Head of caudate nucleus (tissue), 42 donors: ENCODE results near the gene BOC.

ENCODE experiments used
- DNase-seq, 42 donors: peaks; one replicate each; pipeline versions ENCODE4 v3.0.0 to v3.0.0-alpha.2; 2020 to 2021; ENCODE audit warnings: mixed read lengths in 7 of 42
- intact Hi-C: fragments of 100-400 bp; cut with DNase I; formaldehyde crosslinking; loops from one replicate; pipeline ENCODE4 v1.15.0; 2022

Gene BOC

DNA sequence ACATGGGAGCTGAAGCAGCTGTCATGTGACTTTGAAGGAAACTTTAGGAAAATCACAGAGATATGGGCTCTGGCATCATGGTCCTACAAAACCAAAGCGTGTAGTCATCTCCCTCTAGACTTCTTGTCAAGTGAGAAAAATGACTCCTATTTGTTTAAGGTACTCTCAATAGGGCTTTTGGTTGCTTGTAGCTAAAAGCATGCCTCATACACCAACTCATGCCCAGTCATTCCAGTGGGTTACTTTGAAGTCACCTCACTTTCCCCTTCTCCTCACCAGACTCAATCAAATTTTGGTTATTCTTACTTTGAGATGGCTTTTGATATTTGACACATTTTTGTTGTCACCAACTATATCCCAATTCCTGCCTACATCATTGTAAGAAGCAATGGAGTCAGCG, 81.6 kb downstream of the BOC start:
- intact Hi-C loops: no loop called here
- no peak for DNase-seq

DNA sequence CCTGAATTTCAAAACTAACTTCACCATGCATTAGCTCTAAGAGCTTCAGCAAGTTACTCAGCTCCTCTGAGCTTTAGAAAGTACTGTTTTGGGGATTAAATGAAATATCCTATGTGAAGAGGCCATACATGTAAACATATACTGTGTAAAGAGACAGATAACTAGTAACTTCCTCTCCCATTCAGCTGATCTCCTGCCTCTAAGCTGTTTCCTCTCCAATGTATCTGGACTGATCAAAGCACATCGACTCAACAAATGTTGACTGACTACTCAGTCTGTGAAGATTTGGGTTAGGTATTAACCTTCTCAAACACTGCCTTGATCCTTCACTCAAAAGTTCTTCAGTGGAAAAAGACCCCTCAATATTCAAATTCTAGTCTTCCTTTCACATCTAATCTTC, 82.0 kb downstream of the BOC start:
- intact Hi-C loops: no loop called here
- no peak for DNase-seq

DNA sequence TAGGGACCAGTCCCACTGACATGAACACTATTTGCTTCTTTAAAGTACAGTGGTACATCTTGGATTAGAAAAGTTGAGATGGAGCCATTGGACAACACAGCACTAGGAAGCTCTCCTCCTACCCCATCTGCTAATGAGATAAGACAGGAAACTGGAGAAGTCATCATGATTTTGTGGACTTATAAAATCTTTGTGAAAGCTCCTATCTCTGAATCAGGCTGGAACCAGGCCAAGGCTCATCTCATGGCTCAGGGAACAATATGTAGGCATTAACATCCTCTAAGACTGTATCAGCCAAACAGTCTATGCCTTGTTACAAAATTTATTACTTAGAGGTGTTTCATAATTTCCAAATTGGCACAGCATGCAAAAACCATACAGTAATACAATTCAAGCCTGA, 84.1 kb downstream of the BOC start:
- DNase-seq: no peak
- intact Hi-C loops: no loop called here

DNA sequence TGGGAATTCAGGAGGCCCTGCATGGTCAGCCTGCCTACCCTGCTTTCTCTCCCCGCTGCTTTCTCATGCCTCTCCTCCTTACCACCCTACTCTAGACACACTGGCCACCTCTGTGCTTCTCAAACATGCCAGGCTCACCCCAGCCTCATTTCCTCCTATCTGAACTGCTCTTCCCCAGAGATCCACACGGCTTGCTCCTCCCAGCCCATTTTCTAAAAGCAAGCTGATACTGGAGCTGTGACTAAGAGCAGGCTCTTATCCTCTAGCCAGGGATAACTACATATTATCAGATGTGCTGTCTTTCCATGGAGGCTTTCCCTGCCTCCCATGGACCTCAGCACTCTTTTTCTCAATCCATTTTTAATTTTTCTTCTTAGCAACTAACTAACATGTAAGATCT, 85.9 kb downstream of the BOC start:
- intact Hi-C loops: no loop called here
- DNase-seq: no peak

DNA sequence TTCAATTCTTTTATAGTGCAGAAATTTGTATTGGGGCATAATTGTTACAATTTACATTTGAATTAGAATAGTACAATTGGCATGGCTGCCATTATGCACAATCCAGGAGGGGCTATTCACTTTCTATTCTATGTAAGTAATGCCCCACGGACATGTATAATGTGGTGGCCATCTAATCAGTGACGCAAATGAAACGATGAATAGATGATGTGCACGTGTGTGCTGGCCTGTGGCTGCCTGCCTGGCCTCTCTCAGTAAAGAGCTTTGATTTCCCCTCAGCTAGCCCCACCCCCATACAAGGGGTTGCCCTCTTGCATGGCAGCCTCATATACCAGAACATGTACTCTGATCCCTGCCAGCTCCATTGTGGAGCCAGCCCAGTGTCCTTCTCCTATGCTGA, 86.5 kb downstream of the BOC start:
- intact Hi-C loops: no loop called here

DNA sequence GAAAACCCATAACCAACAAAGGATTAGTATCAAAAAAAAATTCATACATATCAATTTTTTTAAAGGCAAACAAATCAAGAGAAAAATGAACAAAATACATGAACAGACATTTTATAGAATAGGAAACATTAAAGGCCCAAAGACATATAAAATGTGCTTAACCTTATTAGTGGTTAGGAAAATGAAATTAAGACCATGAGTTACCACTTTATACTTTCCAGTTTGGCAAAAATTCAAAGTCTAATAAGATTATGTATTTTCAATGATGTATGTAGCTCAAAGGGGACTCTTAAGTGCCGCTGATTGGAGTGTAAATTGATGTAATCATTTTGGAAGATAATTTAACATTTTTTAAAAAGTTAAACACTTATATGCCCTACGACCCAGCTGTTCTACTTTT, 89.2 kb downstream of the BOC start:
- intact Hi-C loops: no loop called here
- no peak for DNase-seq

More for the DNA sequence above, 86.5 kb downstream of the BOC start:
- DNase-seq: no peak

DNA sequence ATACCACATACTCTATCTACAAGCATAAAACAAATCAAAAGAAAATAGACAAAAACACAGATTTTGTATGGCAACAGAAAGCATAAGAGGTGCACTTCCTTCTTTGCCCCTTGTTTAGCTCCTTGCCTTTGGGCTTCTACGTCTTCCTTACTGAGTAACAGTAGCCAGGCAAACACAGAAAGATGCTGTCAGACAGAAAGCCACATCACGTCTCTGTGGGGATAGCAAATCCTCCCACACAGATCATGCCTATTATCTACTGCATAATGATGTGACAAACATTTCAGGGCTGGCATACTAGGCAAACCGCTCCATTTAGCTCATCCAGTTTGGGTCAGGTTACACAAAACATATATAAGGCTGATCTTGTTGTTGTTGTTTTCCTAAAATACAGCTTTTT, 92.7 kb downstream of the BOC start:
- no peak for DNase-seq
- intact Hi-C loops: no loop called here

DNA sequence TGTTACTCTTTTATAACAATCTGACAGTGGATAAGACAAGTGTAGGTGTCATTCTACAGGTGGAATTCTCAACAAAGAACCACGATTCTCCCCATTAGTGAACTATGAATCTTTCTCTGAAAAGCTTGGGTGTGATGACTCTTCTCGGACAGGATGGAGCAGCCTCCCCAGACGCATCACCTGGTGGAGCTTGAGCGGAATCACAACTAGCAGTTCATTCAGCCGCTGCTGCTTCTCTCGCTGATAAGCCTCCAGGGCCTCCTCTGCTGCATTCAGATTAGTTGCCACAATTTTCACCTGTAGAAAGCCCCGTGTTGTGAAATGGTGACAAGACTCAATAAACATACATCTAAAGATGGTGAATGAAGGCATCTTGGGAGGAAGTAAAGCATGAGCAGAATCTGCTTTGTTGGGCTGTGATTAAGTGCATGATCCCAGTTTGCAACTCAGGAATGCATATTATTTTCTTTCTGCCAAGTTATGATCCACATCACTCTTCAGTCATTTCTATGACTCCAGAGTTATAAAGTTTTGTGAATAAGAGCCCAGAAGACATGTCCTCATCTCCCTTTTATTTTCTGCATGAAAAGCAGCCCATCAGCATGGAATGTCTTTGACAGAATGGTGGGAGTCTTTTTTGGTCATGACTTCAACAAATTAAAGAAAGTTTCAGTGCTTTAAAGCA, 93.6 kb downstream of the BOC start:
- DNase-seq: no peak

DNA sequence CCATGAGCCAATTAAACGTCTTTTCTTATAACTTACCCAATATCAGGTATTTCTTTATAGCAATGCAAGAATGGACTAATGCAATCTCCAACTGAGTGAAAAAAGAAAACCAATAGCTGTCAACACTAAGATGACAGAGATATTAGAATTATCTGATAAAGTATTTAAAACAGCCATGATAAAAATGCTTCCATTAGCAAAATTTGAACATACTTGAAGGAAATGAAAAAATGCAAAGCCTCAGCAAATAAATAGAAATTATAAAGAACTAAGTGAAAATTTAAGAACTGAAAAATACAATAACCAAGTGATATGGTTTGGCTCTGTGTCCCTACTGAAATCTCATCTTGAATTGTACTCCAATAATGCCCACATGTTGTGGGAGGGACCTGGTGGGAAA, 99.6 kb downstream of the BOC start:
- intact Hi-C loops: no loop called here
- DNase-seq: no peak

More for the DNA sequence above, 93.6 kb downstream of the BOC start:
- intact Hi-C loops: no loop called here

DNA sequence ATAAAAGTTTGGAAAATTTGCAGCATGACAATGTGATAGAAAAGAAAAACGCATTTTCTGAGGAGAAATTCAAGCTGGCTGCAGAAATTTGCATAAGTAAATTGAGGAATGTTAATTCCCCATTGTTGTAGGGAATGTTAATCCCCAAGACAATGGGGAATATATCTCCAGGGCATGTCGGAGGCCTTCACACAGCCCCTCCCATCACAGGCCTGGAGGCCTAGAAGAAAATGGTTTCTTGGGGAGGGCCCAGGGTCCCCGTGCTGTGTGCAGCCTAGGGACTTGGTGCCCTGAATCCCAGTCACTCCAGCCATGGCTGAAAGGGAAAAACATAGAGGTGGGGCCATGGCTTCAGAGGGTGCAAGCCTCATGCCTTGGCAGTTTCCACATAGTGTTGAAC, 101.1 kb downstream of the BOC start:
- intact Hi-C loops: no loop called here
- no peak for DNase-seq

DNA sequence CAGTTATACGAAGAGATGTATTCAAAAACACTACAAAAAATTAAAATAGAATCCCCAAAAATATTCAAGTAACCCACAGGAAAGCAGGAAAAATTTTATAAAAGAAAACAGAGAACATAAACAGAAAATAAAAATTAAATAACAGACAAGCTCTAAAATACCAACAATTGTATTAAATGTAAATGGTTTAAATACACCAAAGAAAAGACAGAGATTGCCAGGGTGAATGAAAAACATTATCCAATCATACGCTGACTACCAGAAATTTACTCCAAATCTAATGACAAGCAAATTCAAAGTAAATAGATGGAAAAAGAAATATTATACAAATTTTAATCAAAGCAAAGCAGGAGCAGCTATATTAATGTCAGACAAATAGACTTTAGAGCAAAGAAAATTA, 103.6 kb downstream of the BOC start:
- intact Hi-C loops: no loop called here
- DNase-seq: no peak

DNA sequence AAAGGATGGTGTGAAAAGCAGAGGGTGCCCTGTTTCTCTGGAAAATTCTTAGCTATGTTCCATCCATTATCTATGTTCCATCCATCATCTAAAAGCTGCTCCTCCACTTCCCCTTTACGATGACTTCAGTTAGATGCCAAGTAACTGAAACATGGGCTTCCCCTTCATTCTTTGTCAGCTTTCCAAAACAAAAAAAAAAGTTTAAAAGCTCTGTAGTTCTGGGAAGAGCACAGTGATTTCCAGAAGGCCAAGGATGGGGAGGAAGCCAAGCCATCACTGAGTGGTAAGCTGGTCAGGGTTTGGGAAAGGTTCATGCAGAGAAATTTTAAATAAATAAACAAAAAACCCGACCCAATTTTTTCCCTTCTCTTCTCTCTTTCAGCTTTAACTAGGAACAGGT, 118.4 kb downstream of the BOC start:
- no peak for DNase-seq
- intact Hi-C loops: no loop called here

DNA sequence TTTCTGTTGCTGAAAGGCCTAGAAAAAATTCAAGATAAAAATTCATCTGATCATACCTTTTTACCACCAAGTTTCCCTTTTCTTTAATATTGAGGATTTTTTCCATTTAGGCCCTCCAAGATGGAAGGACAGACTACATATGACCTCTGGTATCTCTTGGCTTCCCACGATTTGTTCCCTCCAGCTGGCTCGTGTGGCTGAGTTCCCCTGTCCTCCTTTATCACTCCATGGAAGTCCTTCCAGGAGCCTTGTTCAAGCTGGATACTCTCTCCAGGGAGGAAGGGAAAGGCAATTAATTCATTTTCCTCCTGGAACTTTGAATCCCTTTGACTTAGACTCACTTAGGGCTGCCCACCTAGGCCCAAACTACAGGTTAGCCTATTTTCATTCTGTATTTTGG, 119.4 kb downstream of the BOC start:
- intact Hi-C loops: no loop called here
- no peak for DNase-seq

DNA sequence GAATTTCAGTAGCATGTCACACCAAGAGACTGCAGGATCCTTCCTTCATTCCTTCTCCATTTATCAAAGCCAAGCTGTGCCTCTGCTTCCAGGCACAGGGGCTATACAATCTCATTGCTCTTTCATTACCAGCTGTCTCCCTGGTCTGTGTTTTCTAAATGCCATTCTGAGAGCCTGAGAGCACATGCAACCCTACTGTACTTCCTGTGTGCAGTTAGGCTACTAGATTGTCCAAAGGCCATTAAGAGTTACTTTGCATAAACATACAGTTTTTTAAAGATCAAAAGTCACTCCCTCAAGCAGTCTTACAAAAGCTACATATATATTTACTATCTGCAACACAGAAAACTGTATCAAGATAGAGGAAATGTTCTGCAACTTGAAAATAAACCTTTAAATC, 119.8 kb downstream of the BOC start:
- intact Hi-C loops: no loop called here
- no peak for DNase-seq
